Neural crest cell (in vitro differentiated cells): ENCODE measurements around the gene BASP1. TPM values are rescaled to one million over a fixed set of nuclear protein-coding genes. Genes with fewer than 3 reads are reported as not detected.

Experiments used
- DNase-seq: peaks from one replicate; pipeline ENCODE4 v3.0.0; 2021; ENCODE audit warnings: low read depth, mixed read lengths, low spot score
- H3K27ac Mint-ChIP-seq: one replicate; pipeline ENCODE4 v1.8.0; 2021; ENCODE audit warnings: mild to moderate bottlenecking, mixed read lengths; ENCODE audit not compliant: unreplicated experiment
- H3K27me3 Mint-ChIP-seq: 2 replicates; pipeline ENCODE4 v1.8.0; 2021; ENCODE audit warnings: low read depth, mild to moderate bottlenecking, mixed read lengths
- H3K36me3 Mint-ChIP-seq: 2 replicates; pipeline ENCODE4 v1.8.0; 2021; ENCODE audit warnings: low read depth, mild to moderate bottlenecking, mixed read lengths
- H3K4me1 Mint-ChIP-seq: 2 replicates; pipeline ENCODE4 v1.8.0; 2021; ENCODE audit warnings: mixed read lengths
- H3K4me3 Mint-ChIP-seq: one replicate; pipeline ENCODE4 v1.8.0; 2021; ENCODE audit warnings: mild to moderate bottlenecking, mixed read lengths
- H3K9me3 Mint-ChIP-seq: 2 replicates; pipeline ENCODE4 v1.8.0; 2021; ENCODE audit warnings: mixed read lengths
- CTCF ChIP-seq: fragments of 200-600 bp; sonication (generic); conservative IDR thresholded peaks from 2 replicates; pipeline ENCODE4 v1.5.0; 2021; ENCODE audit warnings: antibody characterized with exemption, mild to moderate bottlenecking
- total RNA-seq: library from RNA; stranded (reverse); gene quantifications from 2 replicates; pipeline ENCODE4 v1.2.1, GENCODE V29; 2021

The BASP1 gene
- total RNA-seq, 1 donor from 2014 or later, result 100 TPM

GRCh38 chr5:17192191-17192590 is 25.2 kb upstream of the BASP1 start:
- H3K27me3 Mint-ChIP-seq, result no peaks in the 10 kb centered on the region
- TF ChIP-seq CTCF, result no peak
- no peak for DNase-seq
- H3K27ac Mint-ChIP-seq, result no peak overlapping the region
- H3K4me1 Mint-ChIP-seq, result peaks cover 16% of the 10 kb centered on the region
- no peaks in the 10 kb centered on the region for H3K36me3 Mint-ChIP-seq
- no peak overlapping the region for H3K4me3 Mint-ChIP-seq
- peaks cover 5% of the 10 kb centered on the region for H3K9me3 Mint-ChIP-seq

GRCh38 chr5:17196024-17196423 is 21.4 kb upstream of the BASP1 start:
- no peak for TF ChIP-seq CTCF
- Mint-ChIP-seq H3K4me3 (no peak overlapping the region), H3K27ac (no peak overlapping the region), H3K4me1 (no peaks in the 10 kb centered on the region), H3K36me3 (peaks cover 3% of the 10 kb centered on the region), H3K9me3 (peaks cover 12% of the 10 kb centered on the region), H3K27me3 (no peaks in the 10 kb centered on the region)
- DNase-seq, result no peak

GRCh38 chr5:17196697-17197096 is 20.7 kb upstream of the BASP1 start:
- Mint-ChIP-seq H3K27ac (no peak overlapping the region), H3K36me3 (peaks cover 3% of the 10 kb centered on the region), H3K4me1 (no peaks in the 10 kb centered on the region), H3K9me3 (peaks cover 12% of the 10 kb centered on the region), H3K4me3 (no peak overlapping the region), H3K27me3 (no peaks in the 10 kb centered on the region)
- DNase-seq, result no peak
- no peak for TF ChIP-seq CTCF

GRCh38 chr5:17203329-17204132 is 13.9 kb upstream of the BASP1 start:
- peak; percentile 43 for DNase-seq
- no peaks in the 10 kb centered on the region for H3K4me1 Mint-ChIP-seq
- peaks cover 11% of the 10 kb centered on the region for H3K27me3 Mint-ChIP-seq
- H3K4me3 Mint-ChIP-seq, result no peak overlapping the region
- peaks cover under 1% of the 10 kb centered on the region for H3K9me3 Mint-ChIP-seq
- H3K36me3 Mint-ChIP-seq, result no peaks in the 10 kb centered on the region
- TF ChIP-seq CTCF, result peak; percentile 88
- no peak overlapping the region for H3K27ac Mint-ChIP-seq

GRCh38 chr5:17204133-17204489 is 13.3 kb upstream of the BASP1 start:
- Mint-ChIP-seq H3K27me3 (peaks cover 11% of the 10 kb centered on the region), H3K9me3 (peaks cover 2% of the 10 kb centered on the region), H3K4me1 (no peaks in the 10 kb centered on the region), H3K4me3 (no peak overlapping the region), H3K27ac (no peak overlapping the region), H3K36me3 (peaks cover 2% of the 10 kb centered on the region)
- no peak for DNase-seq
- no peak for TF ChIP-seq CTCF
